OCI-LY1 (cell line): ENCODE data around the gene KRT75.

ENCODE experiments used
- CTCF ChIP-seq: fragments of 200-600 bp; sonication (generic), shearing (Covaris generic); IDR thresholded peaks from 2 replicates; pipeline ENCODE4 v1.5.1; 2017; ENCODE audit warnings: mild to moderate bottlenecking, antibody characterized with exemption, low read length, moderate library complexity, mixed read lengths
- EZH2 ChIP-seq: fragments of 200-600 bp; sonication (generic), shearing (Covaris generic); IDR thresholded peaks from 2 replicates; pipeline ENCODE4 v1.8.0; 2017; ENCODE audit warnings: borderline replicate concordance, mixed run types, mild to moderate bottlenecking, antibody characterized with exemption, low read length, moderate library complexity, mixed read lengths

GRCh38 chr12:52407918-52408317, 26.3 kb downstream of the KRT75 start:
- TF ChIP-seq CTCF (no peak), EZH2 (no peak)
